ENCODE data around the gene ATP13A1.

DNA sequence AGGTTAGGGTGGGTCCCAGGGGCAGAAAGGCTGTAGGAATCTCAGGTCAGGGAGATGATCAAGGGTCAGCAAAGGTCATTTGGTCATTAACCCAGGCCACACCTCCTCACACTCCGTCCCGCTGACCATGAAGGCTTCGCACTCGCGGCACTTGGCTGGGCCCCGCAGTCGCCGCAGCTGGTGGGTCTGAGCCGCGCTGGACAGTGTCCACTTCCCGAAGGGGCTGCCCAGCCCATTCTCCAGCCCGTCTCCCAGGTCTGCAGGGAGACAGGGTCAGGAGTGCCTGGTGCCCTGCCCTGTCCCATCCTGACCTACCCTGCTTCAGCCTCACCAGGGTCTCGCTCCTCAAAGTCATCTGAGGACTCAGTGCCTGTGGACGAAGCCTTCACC, 28.2 kb downstream of the ATP13A1 start:
- TF ChIP-seq, protein P1, sequence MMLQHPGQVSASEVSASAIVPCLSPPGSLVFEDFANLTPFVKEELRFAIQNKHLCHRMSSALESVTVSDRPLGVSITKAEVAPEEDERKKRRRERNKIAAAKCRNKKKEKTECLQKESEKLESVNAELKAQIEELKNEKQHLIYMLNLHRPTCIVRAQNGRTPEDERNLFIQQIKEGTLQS (IDR thresholded peaks at IDR 0.05; ENCODE audit: insufficient read depth, low read depth, low read length), result no peak
- TF ChIP-seq, protein P2, sequence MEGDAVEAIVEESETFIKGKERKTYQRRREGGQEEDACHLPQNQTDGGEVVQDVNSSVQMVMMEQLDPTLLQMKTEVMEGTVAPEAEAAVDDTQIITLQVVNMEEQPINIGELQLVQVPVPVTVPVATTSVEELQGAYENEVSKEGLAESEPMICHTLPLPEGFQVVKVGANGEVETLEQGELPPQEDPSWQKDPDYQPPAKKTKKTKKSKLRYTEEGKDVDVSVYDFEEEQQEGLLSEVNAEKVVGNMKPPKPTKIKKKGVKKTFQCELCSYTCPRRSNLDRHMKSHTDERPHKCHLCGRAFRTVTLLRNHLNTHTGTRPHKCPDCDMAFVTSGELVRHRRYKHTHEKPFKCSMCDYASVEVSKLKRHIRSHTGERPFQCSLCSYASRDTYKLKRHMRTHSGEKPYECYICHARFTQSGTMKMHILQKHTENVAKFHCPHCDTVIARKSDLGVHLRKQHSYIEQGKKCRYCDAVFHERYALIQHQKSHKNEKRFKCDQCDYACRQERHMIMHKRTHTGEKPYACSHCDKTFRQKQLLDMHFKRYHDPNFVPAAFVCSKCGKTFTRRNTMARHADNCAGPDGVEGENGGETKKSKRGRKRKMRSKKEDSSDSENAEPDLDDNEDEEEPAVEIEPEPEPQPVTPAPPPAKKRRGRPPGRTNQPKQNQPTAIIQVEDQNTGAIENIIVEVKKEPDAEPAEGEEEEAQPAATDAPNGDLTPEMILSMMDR (IDR thresholded peaks at IDR 0.05; ENCODE audit: control extremely low read depth in 1 of 3, insufficient read depth in 1 of 3, low read depth in 1 of 3, low read length in 3 of 3), result no peak
- TF ChIP-seq ASH2L (IDR thresholded peaks at IDR 0.05; ENCODE audit: low read length) (no peak), BRCA1 (IDR thresholded peaks at IDR 0.05; ENCODE audit: low read depth, low read length) (no peak), FOSL1 (IDR thresholded peaks at IDR 0.05; ENCODE audit: insufficient read depth, low read depth, low read length) (no peak), POLR2AphosphoS5 (IDR thresholded peaks at IDR 0.05; ENCODE audit: low read depth, low read length) (no peak), POLR2A (IDR thresholded peaks at IDR 0.05; ENCODE audit: control extremely low read depth in 1 of 2, low read depth in 2 of 2, low read length in 2 of 2) (no peak), CEBPB (IDR thresholded peaks at IDR 0.05; ENCODE audit: low read depth, low read length) (no peak), TAF7 (optimal IDR thresholded peaks at IDR 0.05; ENCODE audit: borderline replicate concordance, low read depth, low read length) (no peak), SRF (IDR thresholded peaks at IDR 0.05; ENCODE audit: low read depth, low read length) (no peak), TBP (IDR thresholded peaks at IDR 0.05; ENCODE audit: low read depth, low read length) (no peak), CTBP2 (IDR thresholded peaks at IDR 0.05; ENCODE audit: borderline replicate concordance, insufficient read depth, insufficient read length, low read length) (no peak), CHD2 (IDR thresholded peaks at IDR 0.05; ENCODE audit: low read length) (no peak)
- TF ChIP-seq, protein P3, sequence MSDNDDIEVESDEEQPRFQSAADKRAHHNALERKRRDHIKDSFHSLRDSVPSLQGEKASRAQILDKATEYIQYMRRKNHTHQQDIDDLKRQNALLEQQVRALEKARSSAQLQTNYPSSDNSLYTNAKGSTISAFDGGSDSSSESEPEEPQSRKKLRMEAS (IDR thresholded peaks at IDR 0.05), result no peak
